Astrocyte (in vitro differentiated cells and primary cell): ENCODE results near the gene HMG20A. TPM values are rescaled to one million over a fixed set of nuclear protein-coding genes. Genes with fewer than 3 reads are reported as not detected.

Experiments used
- DNase-seq: peaks from one replicate; pipeline ENCODE4 v3.0.0-alpha.2; 2010; ENCODE audit warnings: low read depth
- FAIRE-seq: peaks from 2 replicates; lab custom pipeline; 2011; peaks lifted over from hg19 to GRCh38; lab: Jason Lieb, UNC
- H2AFZ ChIP-seq: 2 replicates; pipeline ENCODE4 v1.6.0; 2012; ENCODE audit warnings: low read depth, low read length, inconsistent platforms
- H3K27ac ChIP-seq: 2 replicates; pipeline ENCODE4 v1.5.1; 2011; ENCODE audit warnings: low read depth, low read length, inconsistent platforms
- H3K27me3 ChIP-seq: 2 replicates; pipeline ENCODE4 v1.6.0; 2011; ENCODE audit warnings: low read length, inconsistent platforms; ENCODE audit not compliant: insufficient read depth
- H3K36me3 ChIP-seq: 2 replicates; pipeline ENCODE4 v1.5.1; 2011; ENCODE audit warnings: low read length, inconsistent platforms; ENCODE audit not compliant: insufficient read depth
- H3K4me1 ChIP-seq: 2 replicates; pipeline ENCODE4 v1.5.1; 2011; ENCODE audit warnings: low read length, inconsistent platforms; ENCODE audit not compliant: insufficient read depth
- H3K4me2 ChIP-seq: 2 replicates; pipeline ENCODE4 v1.6.0; 2012; ENCODE audit warnings: low read length, inconsistent platforms
- H3K4me3 ChIP-seq: 2 replicates; pipeline ENCODE4 v1.5.1; 2011; ENCODE audit warnings: low read depth, mild to moderate bottlenecking, low read length, inconsistent platforms; ENCODE audit not compliant: insufficient read depth
- H3K79me2 ChIP-seq: 2 replicates; pipeline ENCODE4 v1.6.0; 2012; ENCODE audit warnings: mild to moderate bottlenecking, low read length, inconsistent platforms; ENCODE audit not compliant: insufficient read depth
- H3K9ac ChIP-seq: 2 replicates; pipeline ENCODE4 v1.6.0; 2012; ENCODE audit warnings: mild to moderate bottlenecking, low read length, inconsistent platforms
- H3K9me3 ChIP-seq: 2 replicates; pipeline ENCODE4 v1.5.1; 2012; ENCODE audit warnings: low read depth, mild to moderate bottlenecking, low read length, inconsistent platforms; ENCODE audit not compliant: insufficient read depth
- H4K20me1 ChIP-seq: 2 replicates; pipeline ENCODE4 v1.6.0; 2012; ENCODE audit warnings: low read length, inconsistent platforms; ENCODE audit not compliant: insufficient read depth
- H3K27ac Mint-ChIP-seq: one replicate; pipeline ENCODE4 v1.8.0; 2021; ENCODE audit warnings: mild to moderate bottlenecking, mixed read lengths; ENCODE audit not compliant: unreplicated experiment
- H3K27me3 Mint-ChIP-seq: one replicate; pipeline ENCODE4 v1.8.0; 2021; ENCODE audit warnings: low read depth, mixed read lengths; ENCODE audit not compliant: unreplicated experiment
- H3K36me3 Mint-ChIP-seq: one replicate; pipeline ENCODE4 v1.8.0; 2021; ENCODE audit warnings: low read depth, mixed read lengths; ENCODE audit not compliant: unreplicated experiment
- H3K4me1 Mint-ChIP-seq: one replicate; pipeline ENCODE4 v1.8.0; 2021; ENCODE audit warnings: low read depth, mixed read lengths; ENCODE audit not compliant: unreplicated experiment
- H3K4me3 Mint-ChIP-seq: one replicate; pipeline ENCODE4 v1.8.0; 2021; ENCODE audit warnings: mild to moderate bottlenecking, moderate library complexity, mixed read lengths; ENCODE audit not compliant: unreplicated experiment
- H3K9me3 Mint-ChIP-seq: one replicate; pipeline ENCODE4 v1.8.0; 2021; ENCODE audit warnings: mild to moderate bottlenecking, mixed read lengths; ENCODE audit not compliant: unreplicated experiment
- EZH2 ChIP-seq: IDR thresholded peaks from 2 replicates; pipeline ENCODE4 v1.6.1; 2012; ENCODE audit warnings: mild to moderate bottlenecking, low read length, inconsistent platforms; ENCODE audit not compliant: insufficient read depth
- total RNA-seq: library from RNA; stranded (reverse); gene quantifications from 2 replicates; pipeline ENCODE4 v1.2.1, GENCODE V29; 2021
- TF ChIP-seq, protein P1 (sequence below): IDR thresholded peaks from 2 replicates; pipeline ENCODE4 v1.5.1; 2011; ENCODE audit warnings: low read depth, mild to moderate bottlenecking, inconsistent platforms, low read length, moderate library complexity; ENCODE audit not compliant: insufficient read depth

Gene HMG20A
- total RNA-seq, 1 donor from 2014 or later = 47.4 TPM

- no peak overlapping the region for H3K27ac ChIP-seq
- no peak overlapping the region for H3K4me3 ChIP-seq
- H3K79me2 ChIP-seq = peaks cover 92% of the 10 kb centered on the region
- no peak overlapping the region for H3K4me2 ChIP-seq
- H4K20me1 ChIP-seq = peaks cover 63% of the 10 kb centered on the region
- H3K9me3 Mint-ChIP-seq = no peaks in the 10 kb centered on the region
- no peaks in the 10 kb centered on the region for H3K4me1 ChIP-seq
- no peaks in the 10 kb centered on the region for H3K27me3 Mint-ChIP-seq
- no peak for TF ChIP-seq EZH2
- TF ChIP-seq, protein P1, sequence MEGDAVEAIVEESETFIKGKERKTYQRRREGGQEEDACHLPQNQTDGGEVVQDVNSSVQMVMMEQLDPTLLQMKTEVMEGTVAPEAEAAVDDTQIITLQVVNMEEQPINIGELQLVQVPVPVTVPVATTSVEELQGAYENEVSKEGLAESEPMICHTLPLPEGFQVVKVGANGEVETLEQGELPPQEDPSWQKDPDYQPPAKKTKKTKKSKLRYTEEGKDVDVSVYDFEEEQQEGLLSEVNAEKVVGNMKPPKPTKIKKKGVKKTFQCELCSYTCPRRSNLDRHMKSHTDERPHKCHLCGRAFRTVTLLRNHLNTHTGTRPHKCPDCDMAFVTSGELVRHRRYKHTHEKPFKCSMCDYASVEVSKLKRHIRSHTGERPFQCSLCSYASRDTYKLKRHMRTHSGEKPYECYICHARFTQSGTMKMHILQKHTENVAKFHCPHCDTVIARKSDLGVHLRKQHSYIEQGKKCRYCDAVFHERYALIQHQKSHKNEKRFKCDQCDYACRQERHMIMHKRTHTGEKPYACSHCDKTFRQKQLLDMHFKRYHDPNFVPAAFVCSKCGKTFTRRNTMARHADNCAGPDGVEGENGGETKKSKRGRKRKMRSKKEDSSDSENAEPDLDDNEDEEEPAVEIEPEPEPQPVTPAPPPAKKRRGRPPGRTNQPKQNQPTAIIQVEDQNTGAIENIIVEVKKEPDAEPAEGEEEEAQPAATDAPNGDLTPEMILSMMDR = no peak
- no peak for FAIRE-seq
- DNase-seq = no peak
- H3K36me3 Mint-ChIP-seq = peaks cover 2% of the 10 kb centered on the region
- no peaks in the 10 kb centered on the region for H3K27me3 ChIP-seq
- no peak overlapping the region for H3K9ac ChIP-seq
- no peak overlapping the region for H2AFZ ChIP-seq
- peaks cover 11% of the 10 kb centered on the region for H3K4me1 Mint-ChIP-seq
- no peaks in the 10 kb centered on the region for H3K9me3 ChIP-seq
- no peak overlapping the region for H3K27ac Mint-ChIP-seq
- H3K36me3 ChIP-seq = no peaks in the 10 kb centered on the region
- H3K4me3 Mint-ChIP-seq = no peak overlapping the region
These were observed 47.2 kb upstream of the HMG20A start for GRCh38 chr15:77373441-77373840.

GRCh38 chr15:77375133-77375532, 45.6 kb upstream of the HMG20A start:
- Histone ChIP-seq H4K20me1 (peaks cover 64% of the 10 kb centered on the region), H3K4me3 (no peak overlapping the region), H3K27ac (no peak overlapping the region), H3K27me3 (no peaks in the 10 kb centered on the region), H3K4me1 (no peaks in the 10 kb centered on the region), H3K36me3 (no peaks in the 10 kb centered on the region), H3K9me3 (no peaks in the 10 kb centered on the region), H3K79me2 (peaks cover 94% of the 10 kb centered on the region), H3K4me2 (no peak overlapping the region), H2AFZ (no peak overlapping the region), H3K9ac (no peak overlapping the region)
- no peak for TF ChIP-seq EZH2
- TF ChIP-seq, protein P1 = no peak
- Mint-ChIP-seq H3K4me3 (no peak overlapping the region), H3K9me3 (no peaks in the 10 kb centered on the region), H3K27ac (no peak overlapping the region), H3K36me3 (peaks cover 2% of the 10 kb centered on the region), H3K27me3 (no peaks in the 10 kb centered on the region), H3K4me1 (no peaks in the 10 kb centered on the region)
- FAIRE-seq (no peak), DNase-seq (no peak)

GRCh38 chr15:77376770-77377169, 43.9 kb upstream of the HMG20A start:
- H3K4me1 Mint-ChIP-seq = no peaks in the 10 kb centered on the region
- no peak for FAIRE-seq
- H3K4me3 Mint-ChIP-seq = no peak overlapping the region
- Histone ChIP-seq H3K9ac (no peak overlapping the region), H3K27me3 (no peaks in the 10 kb centered on the region), H3K36me3 (no peaks in the 10 kb centered on the region), H4K20me1 (peaks cover 65% of the 10 kb centered on the region), H3K4me2 (no peak overlapping the region), H3K27ac (no peak overlapping the region), H3K4me3 (no peak overlapping the region), H2AFZ (no peak overlapping the region), H3K4me1 (no peaks in the 10 kb centered on the region), H3K79me2 (peaks cover 95% of the 10 kb centered on the region), H3K9me3 (no peaks in the 10 kb centered on the region)
- H3K36me3 Mint-ChIP-seq = peaks cover 2% of the 10 kb centered on the region
- H3K9me3 Mint-ChIP-seq = no peaks in the 10 kb centered on the region
- TF ChIP-seq, protein P1 = no peak
- TF ChIP-seq EZH2 = no peak
- H3K27ac Mint-ChIP-seq = no peak overlapping the region
- DNase-seq = no peak
- H3K27me3 Mint-ChIP-seq = no peaks in the 10 kb centered on the region
